HepG2 (cell line): Measurements from ENCODE around the gene NPDC1. TPM values are rescaled to one million over a fixed set of nuclear protein-coding genes. Genes with fewer than 3 reads are reported as not detected.
A peak's percentile ranks its signal among the peaks of the same experiment; 100 is the strongest.

ENCODE experiments used
- BCLAF1 ChIP-seq: fragments of 450-650 bp; IDR thresholded peaks from 2 replicates; pipeline ENCODE4 v1.6.1; 2017; ENCODE audit warnings: mild to moderate bottlenecking
- CCAR2 ChIP-seq: fragments of 200-400 bp; formaldehyde crosslinking; optimal IDR thresholded peaks from 2 replicates; pipeline ENCODE3; 2018; ENCODE audit warnings: low read depth, mild to moderate bottlenecking, low read length, moderate library complexity
- CSRNP2 ChIP-seq: sonication (generic); formaldehyde crosslinking; conservative IDR thresholded peaks from 2 replicates; pipeline ENCODE4 v1.8.0; 2022; ENCODE audit warnings: low read depth, missing genetic modification reagents
- FOXK2 ChIP-seq: fragments of 450-650 bp; IDR thresholded peaks from 2 replicates; pipeline ENCODE4 v1.6.1; 2016
- FOXM1 ChIP-seq: sonication (generic); formaldehyde crosslinking; IDR thresholded peaks from 2 replicates; pipeline ENCODE4 v1.5.0; 2020; ENCODE audit warnings: missing genetic modification reagents
- MIXL1 ChIP-seq: IDR thresholded peaks from 2 replicates; pipeline ENCODE4 v1.6.1; 2016
- NFAT5 ChIP-seq: sonication (generic); formaldehyde crosslinking; IDR thresholded peaks from 2 replicates; pipeline ENCODE4 v1.4.0; 2020; ENCODE audit warnings: missing genetic modification reagents
- RCOR2 ChIP-seq: IDR thresholded peaks from 2 replicates; pipeline ENCODE4 v1.6.1; 2016; ENCODE audit warnings: missing biosample characterization, missing genetic modification reagents
- SCMH1 ChIP-seq: sonication (generic); formaldehyde crosslinking; IDR thresholded peaks from 2 replicates; pipeline ENCODE4 v1.9.0; 2021; ENCODE audit warnings: missing genetic modification reagents, mild to moderate bottlenecking, borderline replicate concordance
- TFDP1 ChIP-seq: IDR thresholded peaks from 2 replicates; pipeline ENCODE4 v1.6.1; 2016; ENCODE audit warnings: missing compliant biosample characterization, missing genetic modification reagents, borderline replicate concordance
- ZNF281 ChIP-seq: sonication (generic); formaldehyde crosslinking; IDR thresholded peaks from 2 replicates; pipeline ENCODE4 v1.4.0; 2020; ENCODE audit warnings: missing genetic modification reagents, borderline replicate concordance
- ZNF589 ChIP-seq: sonication (generic); formaldehyde crosslinking; conservative IDR thresholded peaks from 2 replicates; pipeline ENCODE4 v1.8.0; 2022; ENCODE audit warnings: mild to moderate bottlenecking, moderate library complexity, missing genetic modification reagents
- ZNF768 ChIP-seq: sonication (generic); formaldehyde crosslinking; IDR thresholded peaks from 2 replicates; pipeline ENCODE4 v1.4.0; 2020; ENCODE audit warnings: missing genetic modification reagents
- polyA plus RNA-seq, 8 experiments: library from polyadenylated mRNA; depleted of rRNA in 3 of 8; stranded (reverse) in 7 of 8; unstranded in 1 of 8; fragments of >200 nt; fragmentation: Illumina TruSeq in 4 of 8; extraction: Trizol in 4 of 8; gene quantifications; 2 replicates each; pipeline versions ENCODE4 v1.2.1 to v1.2.3, GENCODE V29; 2011 to 2016; ENCODE audit warnings: low read depth in 4 of 8, missing spikeins in 1 of 8, mixed read lengths in 1 of 8; ENCODE audit not compliant: insufficient read depth in 1 of 8
- total RNA-seq, 5 experiments: library from RNA; depleted of rRNA; stranded (reverse); fragments of >200 nt; fragmentation: Illumina TruSeq; extraction: Trizol; gene quantifications; 2 replicates each; pipeline ENCODE4 v1.2.3, GENCODE V29; 2016; ENCODE audit warnings: low read depth in 1 of 5
- TF ChIP-seq, protein P1 (sequence below): sonication (generic); formaldehyde crosslinking; IDR thresholded peaks from 2 replicates; pipeline ENCODE4 v1.5.1; 2020; ENCODE audit warnings: missing genetic modification reagents, mild to moderate bottlenecking, borderline replicate concordance

Gene NPDC1
- total and polyA plus RNA-seq, 2 of the 13 experiments (the other 11 are each of a cell fraction or from before 2014, with no cell fraction given) = 0.84 to 5.4 TPM

DNA sequence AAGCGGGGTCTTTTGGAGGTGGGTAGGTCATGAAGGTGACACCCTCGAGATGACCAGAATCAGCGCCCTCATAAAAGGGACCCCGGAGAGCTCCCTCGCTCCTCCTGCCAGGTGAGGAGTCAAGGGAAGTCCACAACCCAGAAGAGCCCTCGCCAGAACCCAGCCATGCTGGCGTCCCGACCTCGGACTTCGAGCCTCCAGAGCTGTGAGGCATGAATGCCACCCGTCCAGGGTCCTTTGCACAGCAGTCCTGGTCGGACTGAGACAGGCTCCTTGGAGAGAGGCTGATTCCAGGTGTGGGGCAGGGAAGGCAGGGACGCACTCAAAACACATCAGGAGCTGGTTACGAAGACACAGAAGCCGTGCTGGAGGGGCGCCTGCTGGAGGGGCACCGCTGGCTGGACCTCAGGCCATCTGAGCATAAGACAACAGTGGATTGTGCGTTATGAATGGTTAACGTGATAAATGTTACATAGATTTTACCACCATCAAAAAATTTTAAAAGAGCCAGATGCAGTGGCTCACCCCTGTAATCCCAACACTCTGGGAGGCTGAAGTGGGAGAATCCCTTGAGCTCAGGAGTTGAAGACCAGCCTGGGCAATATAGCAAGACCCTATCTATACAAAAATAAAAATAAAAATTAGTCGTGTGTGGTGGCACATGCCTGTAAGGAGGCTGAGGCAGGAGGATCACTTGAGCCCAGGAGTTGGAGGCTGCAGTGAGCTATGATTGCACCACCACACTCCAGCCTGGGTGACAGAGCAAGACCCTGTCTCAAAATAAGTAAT, 43.9 kb downstream of the NPDC1 start (continued):
- TF ChIP-seq SCMH1 (CRISPR knock-in tag) (no peak), MIXL1 (CRISPR knock-in tag) (no peak), CSRNP2 (CRISPR knock-in tag) (no peak), ZNF589 (CRISPR knock-in tag) (no peak), TFDP1 (peak; percentile 65; the same call in 1 of the 2 replicates), RCOR2 (CRISPR knock-in tag) (no peak), CCAR2 (no peak), ZNF768 (CRISPR knock-in tag) (0 out of 2 replicates have a peak, but pooled peaks have one; percentile 40), ZNF281 (no peak), FOXK2 (no peak), NFAT5 (no peak), BCLAF1 (no peak), FOXM1 (CRISPR knock-in tag) (no peak)
- TF ChIP-seq, protein P1, sequence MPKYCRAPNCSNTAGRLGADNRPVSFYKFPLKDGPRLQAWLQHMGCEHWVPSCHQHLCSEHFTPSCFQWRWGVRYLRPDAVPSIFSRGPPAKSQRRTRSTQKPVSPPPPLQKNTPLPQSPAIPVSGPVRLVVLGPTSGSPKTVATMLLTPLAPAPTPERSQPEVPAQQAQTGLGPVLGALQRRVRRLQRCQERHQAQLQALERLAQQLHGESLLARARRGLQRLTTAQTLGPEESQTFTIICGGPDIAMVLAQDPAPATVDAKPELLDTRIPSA = no peak
